Measurements from ENCODE around the gene MCM9.

MCM9 gene

DNA sequence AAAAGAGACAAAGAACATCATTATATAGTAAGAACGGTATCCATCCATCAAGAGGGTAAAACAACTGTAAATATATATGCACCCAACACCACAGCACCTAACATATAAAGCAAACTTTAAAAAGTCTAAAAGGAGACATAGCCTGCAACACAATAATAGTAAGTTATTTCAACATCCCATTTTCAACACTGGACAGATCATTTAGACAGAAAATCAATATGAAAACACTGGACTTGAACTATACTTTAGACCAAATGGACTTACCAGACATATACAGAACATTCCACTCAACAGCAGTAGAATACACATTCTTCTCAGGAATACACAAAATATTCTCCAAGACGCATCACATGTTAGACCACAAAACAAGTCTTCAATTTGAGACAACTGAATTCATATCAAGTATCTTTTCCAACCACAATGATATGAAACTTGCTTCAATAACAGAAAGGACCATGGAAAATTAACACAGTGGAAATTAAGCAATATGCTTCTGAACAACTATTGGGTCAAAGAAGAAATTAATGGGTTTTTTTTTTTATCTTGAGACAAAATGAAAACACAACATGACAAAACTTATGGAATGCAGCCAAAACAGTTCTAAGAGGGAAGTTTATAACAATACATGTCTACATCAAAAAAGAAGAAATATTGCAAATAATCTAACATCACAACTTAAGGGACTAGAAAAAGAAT is 64.9 kb downstream of the MCM9 start:
- no peak for TF ChIP-seq REST (IDR thresholded peaks at IDR 0.05; ENCODE audit: insufficient read depth in 1 of 2, low read depth in 2 of 2, low read length in 2 of 2)
- no peak for TF ChIP-seq POLR2AphosphoS5 (IDR thresholded peaks at IDR 0.05; ENCODE audit: low read depth, low read length)
- TF ChIP-seq SIN3A (IDR thresholded peaks at IDR 0.05; ENCODE audit: borderline replicate concordance, insufficient read depth, low read length): no peak
- TF ChIP-seq FOXP2 (optimal IDR thresholded peaks at IDR 0.05; ENCODE audit: borderline replicate concordance, extremely low read depth, extremely low read length, insufficient read depth): no peak
- TF ChIP-seq TAF1 (IDR thresholded peaks at IDR 0.05; ENCODE audit: borderline replicate concordance, insufficient read depth, low read length): no peak

- TF ChIP-seq SIN3A (IDR thresholded peaks at IDR 0.05; ENCODE audit: borderline replicate concordance, insufficient read depth, low read length): no peak
- no peak for TF ChIP-seq POLR2AphosphoS5 (IDR thresholded peaks at IDR 0.05; ENCODE audit: low read depth, low read length)
- no peak for TF ChIP-seq FOXP2 (optimal IDR thresholded peaks at IDR 0.05; ENCODE audit: borderline replicate concordance, extremely low read depth, extremely low read length, insufficient read depth)
- no peak for TF ChIP-seq REST (IDR thresholded peaks at IDR 0.05; ENCODE audit: insufficient read depth in 1 of 2, low read depth in 2 of 2, low read length in 2 of 2)
- TF ChIP-seq TAF1 (IDR thresholded peaks at IDR 0.05; ENCODE audit: borderline replicate concordance, insufficient read depth, low read length): no peak
These were observed 65.6 kb downstream of the MCM9 start for GRCh38 chr6:118869350-118869749.

GRCh38 chr6:118867181-118867580 is 67.8 kb downstream of the MCM9 start:
- TF ChIP-seq REST (IDR thresholded peaks at IDR 0.05; ENCODE audit: insufficient read depth in 1 of 2, low read depth in 2 of 2, low read length in 2 of 2) (no peak), TAF1 (IDR thresholded peaks at IDR 0.05; ENCODE audit: borderline replicate concordance, insufficient read depth, low read length) (no peak), SIN3A (IDR thresholded peaks at IDR 0.05; ENCODE audit: borderline replicate concordance, insufficient read depth, low read length) (no peak), FOXP2 (optimal IDR thresholded peaks at IDR 0.05; ENCODE audit: borderline replicate concordance, extremely low read depth, extremely low read length, insufficient read depth) (no peak), POLR2AphosphoS5 (IDR thresholded peaks at IDR 0.05; ENCODE audit: low read depth, low read length) (no peak)

DNA sequence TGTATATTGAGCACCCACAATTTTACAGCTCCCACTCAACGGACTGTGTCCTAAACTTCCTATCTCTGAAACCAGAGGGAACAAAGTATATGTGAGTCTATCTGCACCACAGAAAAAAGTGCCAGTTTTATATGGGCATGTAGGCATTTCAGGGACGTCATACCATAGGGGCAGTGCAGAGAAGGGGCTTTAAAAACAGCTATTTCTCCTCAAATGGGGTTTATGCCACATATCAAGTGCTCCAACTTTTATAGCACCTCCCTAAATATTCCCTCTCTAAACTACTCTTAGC is 69.9 kb downstream of the MCM9 start:
- TF ChIP-seq POLR2AphosphoS5 (IDR thresholded peaks at IDR 0.05; ENCODE audit: low read depth, low read length) (no peak), FOXP2 (optimal IDR thresholded peaks at IDR 0.05; ENCODE audit: borderline replicate concordance, extremely low read depth, extremely low read length, insufficient read depth) (no peak), SIN3A (IDR thresholded peaks at IDR 0.05; ENCODE audit: borderline replicate concordance, insufficient read depth, low read length) (no peak), REST (IDR thresholded peaks at IDR 0.05; ENCODE audit: insufficient read depth in 1 of 2, low read depth in 2 of 2, low read length in 2 of 2) (no peak), TAF1 (IDR thresholded peaks at IDR 0.05; ENCODE audit: borderline replicate concordance, insufficient read depth, low read length) (no peak)
